ENCODE measurements around the gene OR2T35.

GRCh38 chr1:248596615-248597014, 48.5 kb downstream of the OR2T35 start:
- TF ChIP-seq CTCF (conservative IDR thresholded peaks at IDR 0.05) (no peak), EZH2 (IDR thresholded peaks at IDR 0.05; ENCODE audit: low read depth) (no peak)
